GM23248 (cell line): ENCODE data around the gene PLEKHG4B. TPM values are rescaled to one million over a fixed set of nuclear protein-coding genes. Genes with fewer than 3 reads are reported as not detected.
A peak's percentile ranks its signal among the peaks of the same experiment; 100 is the strongest.
"Not testable (repeated sequence)": the region's sequence is repeated elsewhere in the genome, so short reads cannot be mapped to it uniquely, and the experiment has no call there.

Experiments used
- DNase-seq: peaks from one replicate; pipeline ENCODE4 v3.0.0-alpha.2; 2015
- H2AFZ ChIP-seq: fragments of 200-600 bp; sonication (generic); 2 replicates; pipeline ENCODE4 v1.6.1; 2016; ENCODE audit warnings: antibody characterized with exemption
- H3F3A ChIP-seq: fragments of 200-600 bp; sonication (generic); 2 replicates; pipeline ENCODE4 v1.6.1; 2016; ENCODE audit warnings: mild to moderate bottlenecking, antibody characterized with exemption, mixed run types; ENCODE audit not compliant: insufficient read depth
- H3K27ac ChIP-seq: fragments of 200-600 bp; sonication (generic); 2 replicates; pipeline ENCODE4 v1.5.1; 2016; ENCODE audit warnings: mild to moderate bottlenecking
- H3K27me3 ChIP-seq: fragments of 200-600 bp; sonication (generic); replicated peaks from 2 replicates; pipeline ENCODE4 v1.6.1; 2016; ENCODE audit warnings: mild to moderate bottlenecking; ENCODE audit not compliant: insufficient read depth
- H3K36me3 ChIP-seq: fragments of 200-600 bp; sonication (generic); 2 replicates; pipeline ENCODE4 v1.6.1; 2016; ENCODE audit warnings: low read depth, mild to moderate bottlenecking
- H3K4me1 ChIP-seq: fragments of 200-600 bp; sonication (generic); 2 replicates; pipeline ENCODE4 v1.6.1; 2016; ENCODE audit warnings: mild to moderate bottlenecking; ENCODE audit not compliant: insufficient read depth
- H3K4me2 ChIP-seq: fragments of 200-600 bp; sonication (generic); one replicate; pipeline ENCODE4 v1.6.1; 2016; ENCODE audit warnings: mild to moderate bottlenecking; ENCODE audit not compliant: unreplicated experiment
- H3K4me3 ChIP-seq: fragments of 200-600 bp; sonication (generic); 2 replicates; pipeline ENCODE4 v1.5.1; 2016; ENCODE audit warnings: mild to moderate bottlenecking
- H3K79me2 ChIP-seq: fragments of 200-600 bp; sonication (generic); 2 replicates; pipeline ENCODE4 v1.6.1; 2016; ENCODE audit warnings: mild to moderate bottlenecking; ENCODE audit not compliant: insufficient read depth
- H3K9ac ChIP-seq: fragments of 200-600 bp; sonication (generic); 2 replicates; pipeline ENCODE4 v1.6.1; 2016; ENCODE audit warnings: mild to moderate bottlenecking
- H3K9me2 ChIP-seq: fragments of 200-600 bp; sonication (generic); 2 replicates; pipeline ENCODE4 v1.6.1; 2016; ENCODE audit warnings: mixed run types, mild to moderate bottlenecking, moderate library complexity; ENCODE audit not compliant: insufficient read depth
- H3K9me3 ChIP-seq: fragments of 200-600 bp; sonication (generic); one replicate; pipeline ENCODE4 v1.6.1; 2017; ENCODE audit warnings: low read depth
- H4K20me1 ChIP-seq: fragments of 200-600 bp; sonication (generic); 2 replicates; pipeline ENCODE4 v1.6.0; 2016; ENCODE audit not compliant: insufficient read depth
- EZH2 ChIP-seq: fragments of 200-600 bp; sonication (generic); IDR thresholded peaks from 2 replicates; pipeline ENCODE4 v1.6.1; 2018; ENCODE audit warnings: antibody characterized with exemption, mild to moderate bottlenecking; ENCODE audit not compliant: insufficient read depth, poor library complexity, severe bottlenecking
- EZH2phosphoT487 ChIP-seq: fragments of 200-600 bp; sonication (generic); IDR thresholded peaks from 2 replicates; pipeline ENCODE4 v1.6.1; 2018; ENCODE audit warnings: antibody characterized with exemption, moderate library complexity, mild to moderate bottlenecking, low read depth; ENCODE audit not compliant: insufficient read depth
- WGBS, 2 experiments: methylation state at CpG; one replicate each; pipeline ENCODE4 v1.1.6; 2015 to 2017; ENCODE audit warnings: low lambda C conversion rate in 2 of 2, low coverage in 1 of 2; ENCODE audit errors: missing lambda C conversion rate in 2 of 2; 5-methylcytosine and 5-hydroxymethylcytosine counted together
- in situ Hi-C: fragments of 300-500 bp; cut with MboI; formaldehyde crosslinking; loops from 2 replicates; pipeline ENCODE4 v1.15.0; 2020
- polyA plus RNA-seq: library from polyadenylated mRNA; unstranded; fragments of >200 nt; fragmentation: Nextera tagmentation; extraction: Ambion mirVana; gene quantifications from 2 replicates; pipeline ENCODE4 v1.2.1, GENCODE V29; 2016
- total RNA-seq: library from RNA; depleted of rRNA; stranded (reverse); fragments of >200 nt; shearing (Covaris generic); gene quantifications from 2 replicates; pipeline ENCODE4 v1.2.3, GENCODE V29; 2014

PLEKHG4B gene
- total and polyA plus RNA-seq, 2 experiments from 2014 or later, result not detected

GRCh38 chr5:164244-164643 is 72.3 kb downstream of the PLEKHG4B start:
- no peaks in the 10 kb centered on the region for H3K36me3 ChIP-seq
- no peak overlapping the region for H3K9ac ChIP-seq
- no peak for TF ChIP-seq EZH2phosphoT487
- TF ChIP-seq EZH2, result no peak
- DNase-seq, result no peak
- H3K9me2 ChIP-seq, result no peaks in the 10 kb centered on the region
- no peak overlapping the region for H3K27ac ChIP-seq
- no peaks in the 10 kb centered on the region for H4K20me1 ChIP-seq
- H2AFZ ChIP-seq, result no peak overlapping the region
- no peaks in the 10 kb centered on the region for H3K79me2 ChIP-seq
- H3F3A ChIP-seq, result peaks cover 8% of the 10 kb centered on the region; the same call in 1 of the 2 replicates
- H3K4me2 ChIP-seq, result no peak overlapping the region
- H3K27me3 ChIP-seq, result no peaks in the 10 kb centered on the region
- WGBS, 2 experiments, result 81 to 90% methylated on average over 11 to 14 of the region's 14 CpGs
- H3K4me1 ChIP-seq, result peaks cover 24% of the 10 kb centered on the region
- no peaks in the 10 kb centered on the region for H3K9me3 ChIP-seq
- no peak overlapping the region for H3K4me3 ChIP-seq
- in situ Hi-C loops, result no loop called here

- DNase-seq, H3F3A ChIP-seq, H3K79me2 ChIP-seq, H3K9me2 ChIP-seq, in situ Hi-C loops, H3K4me2 ChIP-seq, H3K9ac ChIP-seq, H2AFZ ChIP-seq, H3K9me3 ChIP-seq, H3K36me3 ChIP-seq, H4K20me1 ChIP-seq, H3K4me3 ChIP-seq, H3K27me3 ChIP-seq, H3K27ac ChIP-seq: not testable (repeated sequence)
- WGBS, 2 experiments, result 86% methylated on average over 25 of the region's 25 CpGs; no CpG with 5 or more reads in 1 of the 2 experiments
- peaks cover 22% of the 10 kb centered on the region for H3K4me1 ChIP-seq
These were observed 72.8 kb downstream of the PLEKHG4B start for GRCh38 chr5:164783-165182.

- no peak overlapping the region for H3K9ac ChIP-seq
- no peaks in the 10 kb centered on the region for H3K79me2 ChIP-seq
- H2AFZ ChIP-seq, result no peak overlapping the region
- TF ChIP-seq EZH2phosphoT487 (no peak), EZH2 (no peak)
- no peaks in the 10 kb centered on the region for H3K9me2 ChIP-seq
- no peak overlapping the region for H3K27ac ChIP-seq
- peaks cover 9% of the 10 kb centered on the region; the same call in 1 of the 2 replicates for H3F3A ChIP-seq
- in situ Hi-C loops, result no loop called here
- H3K9me3 ChIP-seq, result no peaks in the 10 kb centered on the region
- peaks cover 16% of the 10 kb centered on the region for H3K4me1 ChIP-seq
- H4K20me1 ChIP-seq, result no peaks in the 10 kb centered on the region
- no peak overlapping the region for H3K4me2 ChIP-seq
- no peak for DNase-seq
- H3K36me3 ChIP-seq, result no peaks in the 10 kb centered on the region
- no peaks in the 10 kb centered on the region for H3K27me3 ChIP-seq
- WGBS, 2 experiments, result 78 to 79% methylated on average over 18 to 27 of the region's 27 CpGs
- no peak overlapping the region for H3K4me3 ChIP-seq
These were observed 74.7 kb downstream of the PLEKHG4B start for GRCh38 chr5:166441-167372.

GRCh38 chr5:167511-167910 is 75.5 kb downstream of the PLEKHG4B start:
- no peak overlapping the region for H2AFZ ChIP-seq
- peaks cover 9% of the 10 kb centered on the region; the same call in 1 of the 2 replicates for H3F3A ChIP-seq
- 81 to 87% methylated on average over 7 of the region's 7 CpGs for WGBS, 2 experiments
- H3K9me2 ChIP-seq, result no peaks in the 10 kb centered on the region
- DNase-seq, result no peak
- no peak overlapping the region for H3K4me3 ChIP-seq
- no peak overlapping the region for H3K4me2 ChIP-seq
- H3K9me3 ChIP-seq, result no peaks in the 10 kb centered on the region
- no peaks in the 10 kb centered on the region for H3K36me3 ChIP-seq
- TF ChIP-seq EZH2, result no peak
- TF ChIP-seq EZH2phosphoT487, result no peak
- no peaks in the 10 kb centered on the region for H4K20me1 ChIP-seq
- in situ Hi-C loops, result no loop called here
- no peaks in the 10 kb centered on the region for H3K79me2 ChIP-seq
- H3K4me1 ChIP-seq, result peaks cover 16% of the 10 kb centered on the region
- no peaks in the 10 kb centered on the region; the same call in 1 of the 2 replicates for H3K27me3 ChIP-seq
- 0 out of 2 replicates have a peak overlapping the region, but pooled peaks have one; percentile 87 for H3K27ac ChIP-seq
- peak overlapping the region; percentile 65 for H3K9ac ChIP-seq
